HT1080 (cell line): ENCODE measurements around the gene ASB4. TPM values are rescaled to one million over a fixed set of nuclear protein-coding genes. Genes with fewer than 3 reads are reported as not detected.
"Not testable (repeated sequence)": the region's sequence is repeated elsewhere in the genome, so short reads cannot be mapped to it uniquely, and the experiment has no call there.

Source experiments
- DNase-seq: peaks from one replicate; pipeline ENCODE4 v3.0.0-alpha.2; 2015; ENCODE audit warnings: low read depth
- polyA plus RNA-seq, 2 experiments: library from polyadenylated mRNA; depleted of rRNA; stranded (reverse); fragments of >200 nt; gene quantifications; 2 replicates each; pipeline ENCODE4 v1.2.3, GENCODE V29; 2015
- total RNA-seq: library from RNA; depleted of rRNA; stranded (reverse); fragments of >200 nt; shearing (Covaris generic); gene quantifications from 2 replicates; pipeline ENCODE4 v1.2.3, GENCODE V29; 2014; rRNA removed

Gene ASB4, protein sequence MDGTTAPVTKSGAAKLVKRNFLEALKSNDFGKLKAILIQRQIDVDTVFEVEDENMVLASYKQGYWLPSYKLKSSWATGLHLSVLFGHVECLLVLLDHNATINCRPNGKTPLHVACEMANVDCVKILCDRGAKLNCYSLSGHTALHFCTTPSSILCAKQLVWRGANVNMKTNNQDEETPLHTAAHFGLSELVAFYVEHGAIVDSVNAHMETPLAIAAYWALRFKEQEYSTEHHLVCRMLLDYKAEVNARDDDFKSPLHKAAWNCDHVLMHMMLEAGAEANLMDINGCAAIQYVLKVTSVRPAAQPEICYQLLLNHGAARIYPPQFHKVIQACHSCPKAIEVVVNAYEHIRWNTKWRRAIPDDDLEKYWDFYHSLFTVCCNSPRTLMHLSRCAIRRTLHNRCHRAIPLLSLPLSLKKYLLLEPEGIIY
- total RNA-seq: not detected in 2 replicates
- polyA plus RNA-seq (2015; cell fraction: cytosol; rRNA removed): not detected in 2 replicates
- not detected in 2 replicates for polyA plus RNA-seq (2015; cell fraction: nucleus; rRNA removed)

DNA sequence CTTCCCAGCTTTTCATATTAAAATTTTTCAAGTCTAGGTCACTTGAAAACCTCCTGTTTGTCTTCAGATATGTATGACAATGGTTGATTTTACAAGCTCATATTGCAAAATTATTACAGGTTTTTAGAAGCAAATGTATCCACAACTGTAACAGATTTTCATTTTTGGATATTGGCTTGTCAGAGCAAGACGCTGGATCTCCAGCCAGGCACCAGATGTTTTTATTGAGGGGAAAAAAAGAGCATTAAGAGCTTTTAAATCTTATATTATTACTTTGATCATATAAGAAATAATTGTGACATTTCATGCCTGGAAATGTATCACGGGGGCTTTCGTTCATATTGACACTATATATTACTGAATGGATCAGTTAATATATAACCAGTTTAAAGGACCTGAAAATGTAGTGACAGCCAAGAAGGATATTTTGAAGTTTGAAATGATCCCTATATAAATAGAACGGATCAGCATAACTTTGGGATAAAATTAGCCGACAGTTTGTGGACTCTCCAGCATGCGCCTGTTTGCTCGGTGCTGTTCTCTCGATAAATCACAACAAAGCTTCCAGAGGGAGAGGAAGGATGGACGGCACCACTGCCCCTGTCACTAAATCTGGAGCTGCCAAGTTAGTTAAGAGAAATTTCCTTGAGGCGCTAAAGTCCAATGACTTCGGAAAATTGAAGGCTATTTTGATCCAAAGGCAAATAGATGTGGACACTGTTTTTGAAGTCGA is at the start of gene ASB4:
Gene ASB4 (plus strand): TSS at position 553 of the 733 bp plus-strand sequence. CDS start 29 bp downstream, at position 582.
- DNase-seq: no peak

DNA sequence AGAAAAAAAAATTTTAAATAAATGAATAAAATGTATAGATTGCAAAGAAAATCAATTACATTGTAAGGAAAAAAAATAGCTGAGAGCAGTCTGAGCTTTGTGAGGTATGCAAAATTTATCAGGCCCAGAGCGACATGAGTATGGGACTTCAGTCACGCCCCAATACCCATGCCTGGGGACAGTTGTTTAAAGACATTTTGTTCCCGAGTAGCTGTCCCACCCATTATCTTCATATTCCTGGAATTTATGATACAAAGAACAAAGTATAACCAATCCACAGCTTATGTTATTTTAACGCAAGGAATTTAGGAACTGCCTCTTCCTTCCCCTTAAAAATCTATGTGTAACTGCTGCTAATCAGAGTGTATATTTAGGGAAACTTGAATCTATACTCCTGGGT is 49.3 kb upstream of the ASB4 start:
- DNase-seq: no peak

DNA sequence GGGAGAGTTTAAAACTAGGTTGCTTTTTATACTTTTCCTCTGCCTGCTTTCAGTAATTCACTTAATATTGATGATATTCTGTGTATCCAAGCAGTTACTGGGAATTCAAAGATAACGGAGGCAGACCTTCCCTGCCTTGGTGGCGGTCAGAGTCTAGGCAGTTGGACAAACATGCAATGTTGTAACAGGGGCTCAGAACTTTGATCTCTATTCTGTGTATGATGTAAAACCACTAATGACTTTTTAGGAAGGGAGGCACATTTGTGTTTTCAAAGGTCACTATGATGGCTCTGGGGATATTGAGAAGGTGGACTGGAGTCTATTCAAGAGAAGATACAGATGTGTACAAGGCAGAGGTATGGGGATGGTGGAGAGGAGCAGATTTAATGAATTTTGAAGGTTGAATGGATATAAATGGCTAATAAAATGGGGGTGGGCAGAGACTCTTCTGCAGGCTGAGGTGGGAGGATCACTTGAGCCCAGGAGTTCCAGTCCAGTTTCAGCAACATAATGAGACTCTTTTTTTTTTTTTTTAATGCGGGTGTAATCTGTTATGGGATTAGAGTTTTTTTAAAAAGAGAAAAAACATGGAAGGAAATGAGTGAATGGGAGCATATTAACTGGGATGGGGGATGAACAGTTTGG is 45.2 kb upstream of the ASB4 start:
- DNase-seq: no peak

DNA sequence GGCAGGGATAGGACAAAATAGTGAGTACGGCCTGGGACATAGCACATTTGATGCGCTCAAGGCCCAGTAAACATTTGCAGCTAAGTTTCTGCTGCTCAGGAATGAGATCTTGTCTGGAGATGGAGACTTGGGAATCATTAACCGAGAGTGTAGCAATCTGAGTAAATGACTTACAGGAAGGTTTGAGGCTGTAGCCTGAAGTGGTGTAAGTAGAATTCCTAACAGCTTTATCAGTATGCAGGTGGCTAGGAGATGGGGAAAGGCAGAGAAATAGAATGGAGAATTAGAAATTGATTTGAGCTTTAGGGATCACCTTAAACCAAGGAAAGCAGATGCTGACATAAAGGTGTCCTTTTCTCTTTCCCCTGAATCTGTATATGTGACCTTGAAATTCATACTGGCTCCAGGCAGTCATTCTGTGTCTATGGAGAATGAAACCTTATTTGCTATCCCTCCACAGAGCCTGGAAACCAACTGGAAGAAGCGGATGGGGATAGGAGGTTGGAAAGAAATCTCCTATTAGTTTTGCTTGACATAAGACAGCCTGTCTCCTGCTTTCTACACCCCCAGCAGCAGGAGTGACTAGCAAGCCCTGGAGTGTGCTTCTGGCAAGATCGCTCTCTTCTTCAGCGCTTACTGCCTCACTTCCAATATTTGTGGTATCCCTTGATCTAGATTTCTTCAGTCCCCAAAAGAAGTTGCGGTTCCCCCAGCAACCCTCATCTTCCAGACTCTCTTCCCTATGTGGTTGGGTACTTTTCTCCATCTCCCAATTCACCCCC is 44.5 kb upstream of the ASB4 start:
- no peak for DNase-seq

DNA sequence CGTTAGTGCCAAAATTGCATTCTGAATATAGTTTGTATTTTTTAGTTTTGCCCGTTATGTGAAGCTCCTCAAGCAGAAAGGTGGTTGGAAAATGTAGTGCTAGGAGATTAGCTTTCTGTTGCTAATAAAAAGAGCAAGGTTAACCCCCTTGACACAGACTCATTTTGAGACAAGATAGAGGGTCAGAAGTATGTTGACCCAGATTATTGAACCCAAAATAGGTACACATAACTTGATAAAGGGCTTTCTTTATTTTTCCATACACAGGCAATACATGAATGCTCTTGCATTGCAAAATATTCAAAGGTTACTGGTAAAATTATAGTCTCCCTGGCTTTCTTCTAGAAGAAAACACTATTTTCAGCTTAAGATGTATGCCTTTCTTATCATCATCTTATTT is 40.9 kb upstream of the ASB4 start:
- no peak for DNase-seq

DNA sequence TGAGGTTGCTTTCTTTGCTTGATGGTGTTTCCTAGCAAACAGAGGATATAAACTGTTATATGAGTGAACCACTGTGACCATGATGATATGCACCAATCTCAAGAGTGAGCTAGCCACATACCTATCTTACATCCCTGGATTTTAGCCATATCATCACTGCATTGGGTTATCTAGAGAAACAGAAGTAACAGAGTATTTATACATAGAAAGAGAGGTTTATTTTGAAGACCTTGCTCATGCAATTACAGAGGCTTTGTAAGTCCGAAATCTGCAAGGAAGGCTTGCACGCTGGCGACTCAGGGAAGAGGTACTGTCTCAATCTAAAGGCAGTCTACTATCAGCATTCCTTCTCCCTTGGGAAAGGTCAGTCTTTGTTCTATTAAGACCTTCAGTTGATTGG is 39.1 kb upstream of the ASB4 start:
- DNase-seq: no peak

DNA sequence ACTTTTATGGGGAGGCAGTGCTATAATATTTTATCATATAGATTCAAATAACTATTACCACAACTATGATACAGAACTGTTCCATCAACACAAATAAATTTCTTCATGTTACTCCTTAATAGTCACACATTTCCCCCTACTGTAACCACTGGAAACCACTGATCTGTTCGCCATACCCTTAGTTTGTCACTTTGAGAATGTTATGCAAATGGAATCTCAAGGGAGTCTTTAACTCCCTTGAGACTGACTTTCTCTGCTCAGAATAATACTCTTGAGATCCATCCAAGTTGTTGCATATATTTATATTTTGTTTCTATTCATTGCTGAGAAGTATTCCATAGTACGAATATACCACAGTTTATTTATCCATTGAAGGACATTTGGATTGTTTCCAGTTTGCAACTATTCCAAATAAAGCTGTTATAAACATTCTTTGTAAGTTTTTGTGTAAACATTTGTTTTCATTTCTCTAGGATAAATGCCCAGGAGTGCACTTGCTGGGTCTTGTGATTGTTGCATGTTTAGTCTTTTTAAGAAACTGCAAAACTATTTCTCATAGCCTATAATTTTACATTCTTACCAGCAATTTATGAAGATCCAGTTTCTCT is 31.2 kb upstream of the ASB4 start:
- DNase-seq: no peak

DNA sequence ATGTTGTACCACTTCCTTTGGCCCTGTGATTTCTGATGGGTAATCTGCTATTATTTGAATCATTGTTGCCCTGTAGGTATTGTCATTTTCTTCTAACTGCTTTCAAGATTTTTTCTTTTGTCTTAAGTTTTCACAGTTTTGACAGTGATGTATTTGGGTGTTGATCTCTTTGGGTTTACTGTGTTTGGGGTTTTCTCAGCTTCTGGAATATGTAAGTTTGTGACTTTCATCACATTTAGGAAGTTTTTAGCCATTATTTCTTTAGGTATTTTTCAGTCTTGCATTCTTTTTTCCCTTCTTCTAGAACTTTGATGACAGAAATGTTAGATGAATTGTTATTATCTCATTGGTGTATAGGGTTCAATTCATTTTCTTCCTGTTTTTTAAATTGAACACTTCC is 27.8 kb upstream of the ASB4 start:
- no peak for DNase-seq

DNA sequence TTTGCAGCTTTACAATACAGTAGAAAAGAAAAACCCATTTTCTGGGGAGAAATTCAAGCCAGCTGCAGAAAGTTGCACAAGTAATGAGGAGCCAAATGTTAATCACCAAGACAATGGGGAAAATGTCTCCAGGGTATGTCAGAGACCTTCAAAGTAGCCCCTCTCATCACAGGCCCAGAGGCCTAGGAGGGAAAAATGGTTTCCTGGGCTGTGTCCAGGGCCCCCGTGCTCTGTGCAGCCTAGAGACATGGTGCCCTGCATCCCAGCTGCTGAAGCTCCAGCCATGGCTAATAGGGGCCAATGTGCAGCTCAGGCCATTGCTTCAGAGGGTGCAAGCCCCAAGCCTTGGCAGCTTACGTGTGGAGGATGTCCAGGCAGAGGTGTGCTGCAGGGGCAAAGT is 25.1 kb upstream of the ASB4 start:
- DNase-seq: not testable (repeated sequence)

DNA sequence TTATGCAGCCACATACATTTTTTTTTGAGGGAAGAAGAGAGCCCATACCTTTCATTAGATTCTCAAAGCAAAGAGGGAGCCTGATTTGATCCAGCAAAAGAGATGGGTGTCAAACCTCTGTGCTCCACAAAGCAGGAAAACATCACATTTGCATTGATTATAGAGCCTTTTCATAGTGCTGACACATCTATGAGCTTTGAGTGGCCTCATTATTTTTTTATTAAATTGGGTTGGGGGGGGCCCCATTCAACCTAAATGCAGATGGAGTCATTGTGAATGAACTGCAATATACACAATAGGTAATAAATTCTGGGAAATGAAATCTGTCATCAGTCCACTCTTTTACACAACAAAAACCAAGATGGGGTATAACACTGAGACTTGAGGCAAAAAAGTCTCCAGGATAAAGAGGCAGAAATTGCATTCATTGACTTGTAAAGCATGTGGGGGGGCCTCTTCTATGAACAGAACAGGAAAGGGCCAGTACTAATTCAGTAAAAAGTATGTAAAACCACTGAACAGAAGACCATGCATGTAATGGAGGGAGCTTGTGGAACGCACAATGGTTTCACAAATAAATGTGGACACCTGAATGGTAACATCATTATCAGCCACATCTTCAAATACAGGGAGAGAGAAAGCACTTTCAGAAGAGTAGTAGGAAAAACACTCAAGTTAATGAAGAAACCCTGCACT is 17.7 kb upstream of the ASB4 start:
- no peak for DNase-seq

DNA sequence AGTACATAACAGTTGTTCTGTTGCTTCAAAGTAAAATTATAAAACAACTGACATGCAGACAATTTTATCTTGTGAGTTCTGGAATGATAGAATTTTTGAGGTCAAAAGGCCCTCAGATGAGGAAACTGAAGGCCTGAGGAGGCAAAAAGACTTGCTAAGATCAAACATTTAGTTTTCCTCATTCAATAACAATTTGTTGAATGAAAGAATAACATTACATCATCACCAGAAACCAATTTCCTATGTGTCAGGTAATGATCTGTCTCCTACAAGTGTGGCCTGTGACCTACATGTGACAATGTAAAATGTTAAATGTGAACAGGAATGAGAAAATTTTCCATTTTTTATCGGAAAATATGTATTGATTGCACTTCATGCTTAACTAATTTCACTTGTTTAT is 16.6 kb upstream of the ASB4 start:
- no peak for DNase-seq

DNA sequence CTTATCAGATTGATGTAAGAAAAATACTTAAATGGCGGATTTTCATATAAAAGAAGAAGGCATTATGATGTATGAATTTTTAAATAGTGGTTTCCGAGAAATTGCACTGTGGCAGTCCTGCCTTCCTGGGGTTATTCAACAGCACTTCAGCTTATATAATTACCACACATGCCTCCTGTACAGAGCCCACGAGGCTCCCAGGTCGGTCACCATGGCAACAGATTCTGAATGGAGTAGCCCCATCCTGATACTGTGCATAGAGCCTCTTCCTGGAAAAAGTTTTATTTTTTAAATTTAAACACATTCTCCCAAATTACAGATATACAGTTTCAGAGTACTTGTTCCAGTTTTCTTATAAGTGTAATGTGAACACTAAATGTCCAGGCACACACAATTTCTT is 15.9 kb upstream of the ASB4 start:
- no peak for DNase-seq

DNA sequence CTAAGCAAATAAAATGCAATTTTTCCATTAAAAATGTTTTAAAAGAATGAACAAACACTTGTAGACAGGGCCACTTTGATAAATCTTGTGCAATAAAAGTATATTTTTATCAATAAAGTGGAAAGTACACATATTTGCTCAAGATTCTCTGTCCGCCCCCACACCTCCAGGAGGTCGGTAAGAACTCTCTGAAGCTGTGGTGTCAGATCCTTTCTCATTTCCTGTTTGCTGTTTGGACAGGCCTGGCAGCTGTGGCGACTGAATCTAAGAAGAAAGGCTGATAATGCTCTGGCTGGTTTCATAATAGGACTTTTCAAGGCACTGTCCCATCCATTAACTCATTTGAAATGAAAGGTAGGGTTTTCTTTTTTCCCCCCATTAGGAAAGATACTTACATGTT is 15.3 kb upstream of the ASB4 start:
- peak; percentile 49 for DNase-seq

DNA sequence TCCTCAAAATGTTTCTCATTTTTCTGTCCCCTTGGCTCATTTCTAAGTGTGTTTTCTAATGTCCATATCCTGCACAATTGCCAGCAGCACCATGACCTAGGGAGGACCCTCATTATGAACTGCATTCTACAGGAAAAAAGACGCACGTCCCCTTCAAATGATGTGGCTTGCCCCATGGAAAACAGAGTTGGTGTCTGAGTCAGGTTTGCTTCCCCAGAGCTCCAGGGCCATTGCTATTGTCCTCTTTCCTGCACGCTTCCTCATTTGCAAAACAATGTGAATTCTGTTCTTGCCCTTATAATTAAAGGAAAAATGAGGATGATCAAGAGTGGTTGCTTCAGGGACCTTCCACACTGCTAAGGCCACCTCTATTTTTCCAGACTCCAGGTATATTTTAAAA is 14.7 kb upstream of the ASB4 start:
- DNase-seq: no peak

DNA sequence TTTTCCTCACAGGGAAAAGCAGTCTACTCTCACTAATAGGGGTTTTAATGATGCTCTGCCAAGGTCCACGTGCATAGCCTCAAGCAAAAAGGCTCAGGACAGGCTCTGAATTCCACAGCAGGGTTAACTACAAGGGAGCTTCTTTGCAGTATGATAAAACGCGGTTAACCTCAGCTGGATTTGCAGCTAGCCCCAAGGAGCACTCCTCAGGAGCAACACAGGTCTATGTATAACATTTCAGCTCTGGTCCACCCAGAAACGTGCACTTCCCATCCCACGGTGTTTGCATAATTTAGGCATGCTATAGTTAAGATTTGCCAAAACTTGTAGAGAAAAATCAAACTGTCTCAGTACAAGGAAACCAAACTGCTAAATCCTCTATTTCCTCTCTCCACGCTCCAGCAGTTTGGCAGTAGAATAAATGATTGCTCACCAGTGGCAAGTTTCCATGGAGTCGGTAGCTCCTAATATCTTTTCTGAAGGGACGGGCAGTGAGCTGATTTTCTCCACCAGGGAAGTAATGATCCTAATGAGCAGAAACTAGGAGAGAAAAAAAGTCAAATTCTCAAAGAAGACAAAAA is 13.1 kb upstream of the ASB4 start:
- DNase-seq: no peak

DNA sequence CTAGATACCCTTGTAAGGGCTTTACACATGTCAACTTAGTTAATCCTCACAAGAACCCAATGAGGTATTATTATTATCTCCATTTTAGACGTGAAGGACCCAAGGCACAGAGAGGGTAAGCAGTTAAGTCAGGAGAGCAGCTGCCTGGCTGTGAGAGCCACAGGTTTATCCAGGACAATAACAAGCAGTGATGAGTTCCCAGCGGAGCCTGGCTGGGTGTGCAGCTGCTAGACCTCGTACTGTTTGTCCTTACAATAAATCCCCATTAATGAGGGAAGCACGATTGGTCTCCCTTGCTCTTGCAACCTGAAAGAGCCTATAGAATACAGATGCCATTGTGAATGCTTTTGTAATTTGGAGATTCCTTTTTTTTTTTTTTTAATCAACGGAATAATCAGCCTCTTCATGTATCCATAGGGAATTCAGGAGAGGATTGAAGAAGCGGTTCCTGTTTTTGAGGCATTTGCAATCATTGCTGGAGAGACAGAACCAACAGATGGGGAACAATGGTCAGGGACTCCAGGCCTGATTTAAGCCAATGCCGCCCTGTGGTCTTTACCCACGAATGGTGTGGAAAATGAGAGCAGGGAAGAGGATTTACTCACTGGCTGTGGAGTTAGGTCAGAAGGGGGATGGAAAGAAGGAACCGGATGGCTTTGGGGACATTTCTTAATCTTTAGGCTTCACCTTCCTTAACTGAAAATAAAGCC is 12.3 kb upstream of the ASB4 start:
- no peak for DNase-seq

DNA sequence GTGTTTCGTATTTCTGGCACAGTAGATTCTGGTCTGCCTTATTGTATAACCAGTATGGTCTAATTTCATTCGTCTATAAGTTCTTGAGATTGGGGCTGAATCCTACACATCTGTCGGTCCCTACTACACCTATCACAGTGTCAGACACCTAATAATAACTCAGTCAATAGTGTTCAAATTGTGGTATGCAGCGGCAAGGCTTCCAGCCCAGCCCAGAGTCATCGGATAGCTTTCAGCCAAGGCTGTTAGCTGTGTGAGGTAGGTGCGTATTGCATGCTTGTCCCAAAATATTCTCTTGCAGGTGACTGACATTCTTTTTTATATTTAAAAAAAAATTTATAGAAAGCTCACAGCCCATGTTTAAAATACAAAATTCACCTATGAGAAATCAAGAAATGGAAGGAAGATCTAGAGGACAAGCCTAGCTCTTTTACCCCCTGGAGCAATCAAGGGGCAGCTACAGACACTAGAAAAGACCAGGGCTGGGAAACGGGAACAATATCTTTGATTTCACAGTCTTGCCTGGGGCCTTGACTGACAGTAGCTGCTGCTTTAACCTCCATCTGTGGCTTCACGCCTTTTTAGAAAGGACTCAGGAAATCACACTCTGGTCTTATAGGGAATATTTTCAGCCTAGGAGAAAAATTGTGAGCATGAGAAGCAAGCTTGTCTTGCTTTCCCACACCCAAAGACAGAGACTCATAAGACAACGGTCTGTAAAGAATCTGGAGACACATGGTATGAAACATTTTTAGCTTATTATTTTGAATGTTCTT is 9.5 kb upstream of the ASB4 start:
- DNase-seq: no peak

DNA sequence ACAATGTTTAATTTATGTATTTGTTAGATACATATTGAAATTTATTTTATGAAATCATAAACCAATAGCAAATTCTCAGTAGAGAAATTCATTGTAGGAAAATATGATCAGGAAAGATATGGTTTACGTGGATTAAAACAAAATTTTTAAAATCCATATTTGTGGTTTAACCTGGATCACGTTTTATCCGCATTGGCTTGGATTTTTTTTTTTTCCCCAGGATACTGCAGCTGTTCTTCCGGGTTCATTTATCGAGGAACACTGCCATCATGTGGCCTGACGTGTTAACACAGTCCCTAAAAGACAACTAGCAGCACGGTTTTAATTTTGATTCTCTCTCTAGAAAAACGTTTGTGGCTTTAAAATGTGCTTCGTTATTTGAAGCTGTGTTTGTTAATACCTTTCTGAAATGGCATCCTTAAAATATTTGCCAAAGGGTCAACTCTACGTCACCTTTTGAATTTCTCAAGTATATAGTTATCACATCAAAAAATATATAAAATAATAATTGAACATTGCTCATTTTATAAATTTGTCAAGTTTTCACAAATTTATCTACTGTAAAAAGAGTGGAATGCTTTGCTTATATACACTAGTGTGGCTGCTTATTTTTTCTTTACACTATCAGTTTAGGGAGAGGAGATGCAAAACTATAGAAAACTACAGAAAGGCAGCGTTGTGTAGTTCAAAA is 8.7 kb upstream of the ASB4 start:
- peak; percentile 66 for DNase-seq
